Stomach (tissue), 4 donors: Measurements from ENCODE around the gene ZNF24.

Experiments used
- EP300 ChIP-seq: sonication (generic); formaldehyde crosslinking; IDR thresholded peaks from one replicate; pipeline ENCODE4 v1.6.1; 2017; ENCODE audit warnings: antibody characterized with exemption
- POLR2A ChIP-seq, 4 donors: fragments of 450-650 bp; IDR thresholded peaks; one replicate each; pipeline ENCODE4 v1.6.1; 2016; ENCODE audit warnings: antibody characterized with exemption in 4 of 4, control low read depth in 2 of 4, mild to moderate bottlenecking in 1 of 4, moderate library complexity in 1 of 4
- POLR2AphosphoS5 ChIP-seq, 3 donors: sonication (generic); formaldehyde crosslinking; IDR thresholded peaks; one replicate each; pipeline ENCODE4 v1.6.1; 2016; ENCODE audit warnings: antibody characterized with exemption in 3 of 3
- TF ChIP-seq, protein P1 (sequence below), 7 experiments: fragments of 450-650 bp in 4 of 7; fragments of 200-600 bp in 3 of 7; sonication (generic) in 3 of 7; IDR thresholded peaks; one replicate each; pipeline ENCODE4 v1.5.1; 2016 to 2019; ENCODE audit warnings: antibody characterized with exemption in 7 of 7, control low read depth in 2 of 7, mild to moderate bottlenecking in 1 of 7

DNA sequence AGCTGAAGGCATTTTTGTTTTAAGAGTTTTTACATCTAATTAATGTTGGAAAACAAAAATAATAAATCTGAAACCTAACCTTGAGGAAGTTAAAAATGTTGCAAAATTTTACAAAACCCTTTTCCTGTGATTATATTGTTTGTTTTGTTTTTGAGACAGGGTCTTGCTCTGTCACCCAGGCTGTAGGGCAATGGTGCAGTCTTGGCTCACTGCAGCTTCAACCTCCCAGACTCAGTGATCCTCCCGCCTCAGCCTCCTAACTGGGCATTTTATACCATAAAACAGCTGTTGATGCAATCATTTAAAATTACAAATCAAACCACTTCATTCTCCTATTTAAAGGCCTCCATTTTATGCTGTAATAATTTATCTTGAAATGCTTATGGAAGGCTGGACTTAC lies 1.7 kb upstream of the ZNF24 start:
- no peak for TF ChIP-seq POLR2A (IDR thresholded peaks at IDR 0.05)
- TF ChIP-seq, protein P1, sequence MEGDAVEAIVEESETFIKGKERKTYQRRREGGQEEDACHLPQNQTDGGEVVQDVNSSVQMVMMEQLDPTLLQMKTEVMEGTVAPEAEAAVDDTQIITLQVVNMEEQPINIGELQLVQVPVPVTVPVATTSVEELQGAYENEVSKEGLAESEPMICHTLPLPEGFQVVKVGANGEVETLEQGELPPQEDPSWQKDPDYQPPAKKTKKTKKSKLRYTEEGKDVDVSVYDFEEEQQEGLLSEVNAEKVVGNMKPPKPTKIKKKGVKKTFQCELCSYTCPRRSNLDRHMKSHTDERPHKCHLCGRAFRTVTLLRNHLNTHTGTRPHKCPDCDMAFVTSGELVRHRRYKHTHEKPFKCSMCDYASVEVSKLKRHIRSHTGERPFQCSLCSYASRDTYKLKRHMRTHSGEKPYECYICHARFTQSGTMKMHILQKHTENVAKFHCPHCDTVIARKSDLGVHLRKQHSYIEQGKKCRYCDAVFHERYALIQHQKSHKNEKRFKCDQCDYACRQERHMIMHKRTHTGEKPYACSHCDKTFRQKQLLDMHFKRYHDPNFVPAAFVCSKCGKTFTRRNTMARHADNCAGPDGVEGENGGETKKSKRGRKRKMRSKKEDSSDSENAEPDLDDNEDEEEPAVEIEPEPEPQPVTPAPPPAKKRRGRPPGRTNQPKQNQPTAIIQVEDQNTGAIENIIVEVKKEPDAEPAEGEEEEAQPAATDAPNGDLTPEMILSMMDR (IDR thresholded peaks at IDR 0.05) = no peak
- TF ChIP-seq EP300 = no peak
- TF ChIP-seq POLR2AphosphoS5 (IDR thresholded peaks at IDR 0.05) = no peak
